Thyroid gland (tissue), 4 donors: ENCODE measurements around the gene COX7A1.

Source experiments
- CTCF ChIP-seq, 6 experiments: fragments of 200-600 bp in 3 of 6; fragments of 450-650 bp in 3 of 6; sonication (generic) in 3 of 6; IDR thresholded peaks; one replicate each; pipeline ENCODE4 v1.5.1; 2016 to 2019; ENCODE audit warnings: antibody characterized with exemption in 6 of 6, mild to moderate bottlenecking in 2 of 6, inconsistent platforms in 1 of 6, moderate library complexity in 1 of 6
- POLR2A ChIP-seq, 2 donors: fragments of 450-650 bp; IDR thresholded peaks; one replicate each; pipeline ENCODE4 v1.6.1; 2017; ENCODE audit warnings: antibody characterized with exemption in 2 of 2, mild to moderate bottlenecking in 2 of 2, moderate library complexity in 1 of 2

DNA sequence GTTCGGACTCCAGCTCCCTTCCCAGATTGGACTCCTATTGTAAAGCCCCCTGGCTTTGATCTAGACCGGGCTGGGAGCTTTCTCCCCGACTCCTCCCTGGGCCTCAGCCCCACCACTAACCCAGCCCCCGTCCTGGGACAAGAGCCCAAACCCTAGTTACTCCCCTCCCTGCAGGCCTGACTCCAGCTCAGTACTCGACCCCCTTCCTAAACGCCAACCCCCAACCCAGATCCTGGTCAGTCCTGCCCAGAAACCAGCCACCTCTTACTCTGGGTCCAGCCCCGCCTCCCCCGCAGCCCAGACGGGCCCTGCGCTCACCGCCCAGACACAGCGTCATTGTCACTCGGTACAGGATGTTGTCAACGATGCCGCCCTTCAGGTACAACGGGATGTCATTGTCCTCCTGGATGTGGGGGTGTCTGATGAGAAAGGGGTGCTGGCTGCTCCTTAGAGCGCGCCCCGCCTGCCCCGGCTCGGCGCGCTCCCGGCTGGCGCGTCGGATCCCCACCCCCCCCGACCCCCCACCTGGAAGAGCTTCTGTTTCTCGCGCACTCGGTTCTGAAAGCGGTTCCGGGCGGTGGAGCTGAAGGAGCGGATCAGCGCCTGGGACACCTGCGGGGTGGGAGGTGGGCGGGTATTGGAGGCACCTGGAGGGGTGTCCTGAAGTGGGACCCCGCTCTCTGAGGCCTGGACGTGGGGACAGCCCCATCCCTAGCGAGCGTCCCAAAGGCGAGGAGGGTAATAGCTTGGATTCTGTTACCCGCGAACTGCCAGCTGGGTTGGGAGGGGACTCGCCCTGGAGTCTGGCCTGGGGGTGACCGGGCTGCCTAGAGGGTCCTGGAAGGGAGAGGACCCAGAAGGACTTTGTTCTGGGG is 866 bp downstream of the COX7A1 start:
- TF ChIP-seq CTCF (IDR thresholded peaks at IDR 0.05) (no peak), POLR2A (IDR thresholded peaks at IDR 0.05) (peak in 1 of 2 donors; percentile 43)
